Neuron (in vitro differentiated cells): ENCODE results near the gene ZER1.

Source experiments
- H2AFZ ChIP-seq: one replicate; pipeline ENCODE4 v1.6.1; 2013; ENCODE audit warnings: low read depth, mild to moderate bottlenecking, inconsistent platforms, low read length, moderate library complexity
- H3K27me3 ChIP-seq: one replicate; pipeline ENCODE4 v1.6.1; 2013; ENCODE audit warnings: low read length; ENCODE audit not compliant: insufficient read depth
- H3K36me3 ChIP-seq: one replicate; pipeline ENCODE4 v1.6.1; 2013; ENCODE audit warnings: low read length; ENCODE audit not compliant: insufficient read depth
- H3K4me1 ChIP-seq: one replicate; pipeline ENCODE4 v1.6.1; 2013; ENCODE audit warnings: low read length; ENCODE audit not compliant: insufficient read depth
- H3K4me3 ChIP-seq: 2 replicates; pipeline ENCODE4 v1.5.1; 2013; ENCODE audit warnings: mild to moderate bottlenecking, low read length, moderate library complexity
- H3K9me3 ChIP-seq: one replicate; pipeline ENCODE4 v1.6.1; 2013; ENCODE audit warnings: low read length

The ZER1 gene

DNA sequence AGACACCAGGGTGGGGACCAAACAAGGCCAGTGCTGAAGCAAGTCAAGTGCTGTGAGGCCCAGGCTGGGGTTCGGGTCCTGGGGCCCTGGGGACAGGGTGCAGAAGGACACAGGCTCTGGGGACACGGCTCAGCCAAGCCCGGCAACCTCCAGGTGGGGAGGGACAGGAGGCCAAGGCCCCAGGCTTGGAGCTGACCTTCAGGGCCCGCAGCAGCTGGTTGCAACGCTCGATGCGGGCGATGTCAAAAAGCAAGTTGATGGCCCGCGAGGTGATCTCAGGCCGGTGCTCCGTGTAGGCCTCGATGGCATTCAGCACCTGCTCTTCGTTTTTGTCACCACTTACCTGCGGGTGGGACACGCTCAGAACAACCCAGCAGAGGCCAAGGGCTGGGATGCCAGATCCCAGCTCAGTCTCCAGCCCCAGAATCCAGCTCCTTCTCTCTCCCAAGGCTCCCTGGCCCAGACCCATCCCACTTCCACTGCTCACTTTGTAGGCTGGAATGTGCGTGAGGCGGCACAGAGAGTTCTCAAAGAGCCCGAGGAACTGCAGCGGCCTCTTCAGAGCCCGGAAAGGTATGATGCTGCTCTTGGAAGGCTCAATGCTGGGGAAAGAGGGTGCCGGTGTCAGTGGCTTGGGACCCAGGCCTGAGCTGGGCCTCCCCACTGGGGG, 20.7 kb downstream of the ZER1 start:
- no peak overlapping the region for H2AFZ ChIP-seq
- no peaks in the 10 kb centered on the region for H3K27me3 ChIP-seq
- no peaks in the 10 kb centered on the region for H3K9me3 ChIP-seq
- H3K36me3 ChIP-seq = peaks cover 28% of the 10 kb centered on the region
- H3K4me3 ChIP-seq = no peak overlapping the region
- no peaks in the 10 kb centered on the region for H3K4me1 ChIP-seq

DNA sequence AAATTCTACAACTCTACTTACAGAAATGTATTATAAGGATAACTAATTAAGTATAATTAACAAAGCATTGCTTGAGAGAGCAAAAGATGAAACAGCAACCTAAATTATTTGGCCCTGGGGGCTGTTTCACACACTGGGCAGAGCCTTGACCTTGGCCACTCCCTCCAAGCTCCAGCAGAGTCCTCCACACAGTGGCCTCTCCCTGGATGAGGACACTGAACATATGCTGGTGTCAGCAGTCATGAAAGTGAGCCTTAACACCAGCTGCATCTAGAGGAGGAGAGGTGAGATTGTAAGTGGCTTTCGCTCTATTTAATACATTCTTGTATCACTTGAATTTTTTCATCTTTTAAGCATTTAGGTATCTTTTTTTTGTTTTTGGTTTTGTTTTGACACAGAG, 24.5 kb downstream of the ZER1 start:
- no peaks in the 10 kb centered on the region for H3K4me1 ChIP-seq
- no peak overlapping the region for H3K4me3 ChIP-seq
- H2AFZ ChIP-seq = no peak overlapping the region
- H3K9me3 ChIP-seq = no peaks in the 10 kb centered on the region
- H3K36me3 ChIP-seq = peaks cover 16% of the 10 kb centered on the region
- H3K27me3 ChIP-seq = no peaks in the 10 kb centered on the region

DNA sequence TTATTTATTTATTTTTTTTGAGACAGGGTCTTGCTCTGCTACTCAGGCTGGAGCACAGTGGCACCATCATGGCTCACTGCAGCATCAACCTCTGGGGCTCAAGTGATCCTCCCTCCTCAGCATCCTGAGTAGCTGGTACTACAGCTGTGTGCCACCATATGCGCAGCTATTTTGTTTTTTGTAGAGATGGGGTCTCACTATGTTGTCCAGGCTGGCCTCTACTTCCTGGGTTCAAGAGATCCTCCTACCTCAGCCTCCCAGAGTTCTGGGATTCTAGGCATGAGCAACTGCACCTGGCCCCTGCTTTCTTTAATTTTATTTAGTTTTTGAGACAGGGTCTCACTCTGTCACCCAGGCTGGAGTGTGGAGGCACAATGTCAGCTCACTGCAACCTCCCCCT, 28.3 kb downstream of the ZER1 start:
- Histone ChIP-seq H3K36me3 (peaks cover 18% of the 10 kb centered on the region), H3K4me1 (no peaks in the 10 kb centered on the region), H3K27me3 (no peaks in the 10 kb centered on the region), H3K9me3 (no peaks in the 10 kb centered on the region), H2AFZ (no peak overlapping the region), H3K4me3 (no peak overlapping the region)

DNA sequence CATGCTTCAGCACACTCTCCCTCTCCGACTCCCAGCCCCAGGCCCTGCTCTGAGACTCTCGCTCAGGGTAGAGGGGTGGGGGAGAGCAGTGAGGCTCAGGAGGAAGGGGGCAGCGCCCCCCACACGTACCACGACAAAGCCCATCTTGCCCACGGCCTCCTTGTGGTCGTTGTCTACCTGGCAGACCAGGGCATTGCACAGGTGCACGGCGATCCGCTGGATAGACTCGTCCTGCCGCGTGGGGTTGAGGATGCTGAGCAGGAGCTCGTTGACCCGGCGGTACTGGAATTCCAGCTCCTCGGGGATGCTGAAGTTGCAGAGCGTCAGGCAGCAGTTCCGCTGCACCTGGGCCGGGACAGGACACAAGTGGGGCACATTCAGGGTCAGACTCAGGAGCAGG, 29.3 kb downstream of the ZER1 start:
- Histone ChIP-seq H3K9me3 (no peaks in the 10 kb centered on the region), H3K27me3 (no peaks in the 10 kb centered on the region), H2AFZ (no peak overlapping the region), H3K4me3 (no peak overlapping the region), H3K36me3 (peaks cover 19% of the 10 kb centered on the region), H3K4me1 (no peaks in the 10 kb centered on the region)

DNA sequence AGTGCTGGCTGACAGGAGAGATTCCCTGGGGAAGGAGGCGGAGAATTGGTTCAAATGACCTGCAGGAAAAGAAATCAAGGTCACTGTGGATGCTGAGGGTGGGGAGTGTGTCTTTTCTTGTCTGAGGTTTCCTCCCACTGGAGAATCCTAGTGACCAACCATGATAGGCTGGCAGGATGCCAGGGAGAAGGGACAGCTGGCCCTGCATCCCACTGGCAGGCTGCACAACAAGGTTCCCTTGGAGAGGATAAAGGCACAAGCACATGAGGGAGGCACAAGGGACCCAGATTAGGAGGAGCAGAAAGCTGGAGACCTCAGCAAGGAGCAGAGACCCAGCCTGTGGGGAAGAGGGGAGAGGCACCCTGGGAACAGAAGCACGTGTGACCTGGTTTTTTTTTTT, 36.4 kb downstream of the ZER1 start:
- H2AFZ ChIP-seq = no peak overlapping the region
- peaks cover 32% of the 10 kb centered on the region for H3K36me3 ChIP-seq
- no peaks in the 10 kb centered on the region for H3K27me3 ChIP-seq
- H3K9me3 ChIP-seq = no peaks in the 10 kb centered on the region
- no peak overlapping the region for H3K4me3 ChIP-seq
- H3K4me1 ChIP-seq = no peaks in the 10 kb centered on the region

DNA sequence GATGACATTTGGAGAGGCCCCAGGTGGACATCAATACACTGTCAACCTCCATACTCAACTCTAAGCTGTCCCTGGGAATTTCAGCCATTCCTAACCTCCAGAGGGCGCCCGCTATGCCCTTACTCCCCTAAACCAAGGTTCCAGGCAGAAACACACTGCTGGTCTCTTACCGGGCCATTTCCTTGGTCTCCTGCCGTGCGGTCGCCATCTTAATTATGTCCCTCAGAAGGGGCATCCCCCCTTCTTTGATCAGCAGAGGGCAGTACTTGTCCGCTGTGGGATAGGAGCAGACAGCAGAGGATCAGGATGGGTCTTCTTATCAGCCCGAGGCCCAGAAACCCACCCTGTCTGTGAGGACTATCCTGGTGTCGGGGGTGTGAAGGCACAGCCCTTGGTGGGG, 38.5 kb downstream of the ZER1 start:
- Histone ChIP-seq H3K36me3 (peaks cover 26% of the 10 kb centered on the region), H3K4me1 (no peaks in the 10 kb centered on the region), H3K27me3 (no peaks in the 10 kb centered on the region), H3K9me3 (no peaks in the 10 kb centered on the region), H3K4me3 (no peak overlapping the region), H2AFZ (no peak overlapping the region)

DNA sequence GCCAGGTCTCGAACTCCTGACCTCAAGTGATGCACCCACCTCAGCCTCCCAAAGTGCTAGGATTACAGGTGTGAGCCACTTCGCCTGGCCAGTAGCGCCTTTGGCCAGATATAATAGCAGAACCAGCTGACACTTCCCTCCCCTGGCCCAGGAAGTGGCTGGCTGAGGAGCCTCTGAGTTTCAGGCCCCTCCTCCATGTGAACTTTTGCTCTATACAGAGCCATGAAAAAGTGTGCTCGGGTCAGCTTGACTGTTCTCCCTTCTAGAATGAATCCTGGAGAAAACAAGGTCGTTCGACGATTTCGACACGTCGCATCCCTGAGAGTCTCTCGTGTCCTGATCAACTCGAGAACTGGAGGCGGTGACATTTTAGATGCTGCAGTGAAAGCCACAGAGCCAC, 39.2 kb downstream of the ZER1 start:
- Histone ChIP-seq H3K4me3 (no peak overlapping the region), H3K36me3 (peaks cover 26% of the 10 kb centered on the region), H2AFZ (no peak overlapping the region), H3K27me3 (no peaks in the 10 kb centered on the region), H3K4me1 (no peaks in the 10 kb centered on the region), H3K9me3 (no peaks in the 10 kb centered on the region)

DNA sequence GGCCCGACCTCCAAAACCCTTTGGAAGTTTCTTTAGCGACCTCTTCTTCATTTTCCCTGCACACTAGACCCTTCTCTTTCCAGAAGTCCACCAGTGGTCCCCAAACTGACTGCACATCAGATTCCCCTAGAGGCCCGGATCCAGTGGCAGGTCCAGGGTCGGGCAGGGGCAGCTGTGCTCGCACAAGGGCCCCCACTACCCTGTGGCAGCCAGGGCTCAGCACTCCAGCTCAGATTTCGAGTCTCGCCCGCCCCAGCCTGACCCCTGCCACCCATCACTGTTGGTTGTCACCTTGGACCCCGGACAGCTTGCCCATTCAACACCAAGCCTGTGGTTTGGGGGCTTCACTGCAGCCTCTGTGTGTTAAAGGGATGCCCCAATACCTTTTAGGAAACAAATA, 40.0 kb downstream of the ZER1 start:
- no peaks in the 10 kb centered on the region for H3K9me3 ChIP-seq
- H3K4me3 ChIP-seq = no peak overlapping the region
- H3K4me1 ChIP-seq = no peaks in the 10 kb centered on the region
- H2AFZ ChIP-seq = no peak overlapping the region
- no peaks in the 10 kb centered on the region for H3K27me3 ChIP-seq
- peaks cover 21% of the 10 kb centered on the region for H3K36me3 ChIP-seq

DNA sequence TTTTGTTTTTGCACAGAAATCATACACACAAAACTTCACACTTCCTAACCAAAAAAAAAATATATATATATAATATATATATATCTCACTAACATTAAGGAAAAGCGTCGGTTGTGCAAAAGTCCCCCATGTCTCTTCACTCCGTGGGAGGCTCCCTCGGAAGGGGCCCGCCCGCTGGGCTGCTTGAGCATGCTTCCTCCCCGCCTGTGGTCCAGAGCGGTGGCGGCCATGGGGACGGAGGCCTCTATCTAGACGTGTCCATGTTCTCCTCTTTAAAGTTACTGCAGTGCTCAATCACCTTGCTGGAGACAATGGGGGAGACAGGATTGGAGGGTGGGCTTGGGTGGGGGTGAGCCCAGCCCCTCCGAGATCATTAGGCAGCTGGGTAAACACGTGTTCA, 40.6 kb downstream of the ZER1 start:
- Histone ChIP-seq H2AFZ (no peak overlapping the region), H3K27me3 (no peaks in the 10 kb centered on the region), H3K9me3 (no peaks in the 10 kb centered on the region), H3K36me3 (peaks cover 21% of the 10 kb centered on the region), H3K4me1 (no peaks in the 10 kb centered on the region), H3K4me3 (no peak overlapping the region)

DNA sequence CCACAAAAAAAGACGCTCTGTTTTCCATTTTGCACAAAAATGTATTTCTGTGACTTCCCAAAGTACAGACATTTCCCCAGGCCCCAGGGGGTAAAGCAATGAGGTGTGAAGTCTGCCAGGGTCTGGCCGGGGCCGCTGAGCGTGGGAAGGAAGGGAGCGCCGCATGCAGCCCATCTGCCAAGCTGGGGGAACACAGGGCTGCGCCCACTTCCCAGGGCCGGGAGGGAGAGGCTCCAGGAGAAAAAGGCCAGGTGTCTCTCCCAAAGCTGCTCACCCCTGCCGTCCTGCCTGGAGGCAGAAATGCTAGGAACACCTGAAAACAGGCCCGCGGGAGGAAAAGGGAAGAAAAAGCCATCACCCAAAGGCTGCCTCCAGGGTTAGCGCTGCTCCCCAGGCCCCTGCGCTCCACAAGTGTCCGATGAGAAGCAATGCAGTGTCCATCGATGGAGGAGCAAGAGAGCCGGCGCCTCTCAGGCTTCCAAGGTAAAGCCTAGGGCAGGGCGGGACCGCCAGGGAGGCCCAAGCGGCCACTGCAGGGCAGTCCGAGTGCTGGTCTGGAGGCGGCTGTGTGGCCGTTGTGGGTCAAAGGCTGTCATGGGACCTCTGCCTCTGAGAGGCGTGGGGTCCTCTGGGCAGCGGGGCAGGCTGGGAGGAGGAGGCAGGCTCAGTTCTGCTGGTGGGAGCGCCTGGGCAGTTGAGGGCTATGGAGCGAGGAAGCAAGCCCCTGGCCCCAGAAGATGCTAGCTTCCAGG, 41.8 kb downstream of the ZER1 start:
- H3K9me3 ChIP-seq = no peaks in the 10 kb centered on the region
- peaks cover 16% of the 10 kb centered on the region for H3K36me3 ChIP-seq
- H3K4me3 ChIP-seq = no peak overlapping the region
- no peaks in the 10 kb centered on the region for H3K27me3 ChIP-seq
- no peaks in the 10 kb centered on the region for H3K4me1 ChIP-seq
- H2AFZ ChIP-seq = no peak overlapping the region

DNA sequence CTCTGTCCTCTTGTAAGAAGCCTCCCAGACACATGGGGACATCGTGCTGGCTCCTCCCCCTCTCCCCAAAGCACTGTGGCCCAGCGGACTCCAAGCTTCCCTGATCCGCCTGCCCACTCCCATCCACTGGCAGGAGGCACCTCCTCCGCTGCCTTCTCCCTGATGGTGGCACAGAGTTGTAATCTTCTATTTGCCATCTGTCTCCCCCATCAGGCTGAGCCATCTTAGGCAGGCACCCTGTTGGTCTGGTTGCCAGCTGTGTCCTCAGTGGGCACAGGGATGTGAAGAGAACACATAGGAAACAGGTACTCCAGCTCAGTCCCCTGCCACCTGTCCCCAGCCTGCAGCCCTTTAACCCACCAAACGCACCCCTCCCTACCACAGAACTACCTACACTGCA, 42.4 kb downstream of the ZER1 start:
- H2AFZ ChIP-seq = no peak overlapping the region
- H3K9me3 ChIP-seq = no peaks in the 10 kb centered on the region
- no peaks in the 10 kb centered on the region for H3K4me1 ChIP-seq
- peaks cover 10% of the 10 kb centered on the region for H3K36me3 ChIP-seq
- H3K4me3 ChIP-seq = no peak overlapping the region
- no peaks in the 10 kb centered on the region for H3K27me3 ChIP-seq

DNA sequence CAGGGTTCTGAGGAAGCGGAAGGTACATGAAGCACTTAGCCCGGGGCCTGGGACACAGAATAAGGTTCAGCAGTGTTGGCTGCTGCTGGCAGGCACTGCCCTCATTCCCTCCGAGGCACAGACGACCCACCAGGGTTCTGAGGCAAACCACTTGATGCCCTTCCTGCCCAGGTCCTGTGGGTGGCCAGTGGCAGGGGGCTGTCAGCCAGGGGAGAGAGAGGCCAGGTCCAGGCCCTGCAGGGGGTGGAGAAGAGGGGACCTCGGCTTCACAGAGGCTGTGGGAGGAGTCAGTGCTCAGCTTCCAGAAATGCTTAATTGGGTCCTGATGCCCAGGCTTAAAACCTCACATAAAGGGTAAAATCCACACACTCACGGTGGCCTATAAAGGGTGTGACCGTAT, 43.4 kb downstream of the ZER1 start:
- Histone ChIP-seq H3K36me3 (peaks cover 8% of the 10 kb centered on the region), H3K4me3 (no peak overlapping the region), H3K4me1 (no peaks in the 10 kb centered on the region), H2AFZ (no peak overlapping the region), H3K9me3 (no peaks in the 10 kb centered on the region), H3K27me3 (no peaks in the 10 kb centered on the region)

DNA sequence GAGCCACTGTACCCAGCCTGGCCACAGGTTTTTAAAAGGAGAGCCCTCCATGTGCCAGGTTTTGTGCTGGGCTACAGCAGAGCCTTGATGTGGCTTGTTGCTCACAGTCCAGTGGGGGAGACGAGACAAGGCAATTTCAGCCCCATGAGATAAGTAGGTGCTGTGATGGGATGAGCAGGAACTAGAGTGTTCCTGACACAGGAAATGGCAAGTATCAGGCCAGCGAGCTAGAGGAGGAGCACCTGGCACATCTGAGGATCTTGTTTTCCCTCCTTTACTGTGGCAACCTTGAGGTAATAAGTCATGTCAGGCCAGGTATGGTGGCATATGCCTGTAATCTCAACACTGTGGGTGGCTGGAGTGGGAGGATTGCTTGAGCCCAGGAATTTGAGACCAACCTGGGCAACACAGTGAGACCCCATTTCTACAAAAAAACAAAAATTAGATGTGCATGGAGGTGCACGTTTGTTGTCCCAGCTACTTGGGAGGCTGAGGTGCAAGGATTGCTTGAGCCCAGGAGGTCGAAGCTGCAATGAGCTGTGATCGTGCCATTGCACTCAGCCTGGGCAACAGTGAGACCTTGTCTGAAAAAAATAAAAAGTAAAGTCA, 44.0 kb downstream of the ZER1 start:
- no peak overlapping the region for H3K4me3 ChIP-seq
- H3K27me3 ChIP-seq = no peaks in the 10 kb centered on the region
- no peaks in the 10 kb centered on the region for H3K9me3 ChIP-seq
- H3K4me1 ChIP-seq = no peaks in the 10 kb centered on the region
- no peak overlapping the region for H2AFZ ChIP-seq
- H3K36me3 ChIP-seq = peaks cover 8% of the 10 kb centered on the region
